ENCODE data around the gene MAML3.

Gene MAML3

DNA sequence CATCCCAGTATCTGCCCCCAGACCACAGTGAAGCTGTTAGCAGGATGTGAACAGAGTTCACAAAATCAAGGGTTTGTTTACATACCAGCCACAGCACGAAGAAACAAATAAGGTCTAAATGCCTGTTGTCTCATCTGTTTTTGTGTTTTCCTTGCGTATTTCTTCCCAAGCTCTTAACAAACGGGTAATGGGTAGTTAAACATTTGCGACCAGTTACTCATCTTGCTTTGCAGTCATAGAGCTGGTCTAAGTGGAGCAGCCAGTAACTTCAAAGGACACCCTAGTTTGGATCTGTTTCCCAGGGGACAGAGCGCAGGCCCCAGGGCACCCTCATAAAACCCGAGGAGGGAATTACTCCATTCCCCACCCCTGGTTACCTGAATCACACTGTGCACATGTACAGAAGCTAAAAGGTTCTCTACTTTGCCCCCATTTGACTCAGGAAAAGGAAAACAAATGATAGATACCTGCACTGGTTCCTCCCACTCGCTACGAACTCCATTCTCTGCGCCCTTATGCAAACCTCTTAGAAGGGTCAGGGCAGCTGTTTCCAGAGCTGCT is 68.8 kb downstream of the MAML3 start:
- H3K9me3 ChIP-seq (ENCODE audit: control insufficient read depth, insufficient read depth, low read length): no peaks in the 10 kb centered on the region
- no peak overlapping the region for H3K4me2 ChIP-seq (ENCODE audit: low read length)
- H3K27me3 ChIP-seq (ENCODE audit: control insufficient read depth, low read length): no peaks in the 10 kb centered on the region
- H3K27ac ChIP-seq (ENCODE audit: low read depth, low read length): no peak overlapping the region
- TF ChIP-seq CTCF (IDR thresholded peaks at IDR 0.05; ENCODE audit: low read depth, low read length, poor library complexity, severe bottlenecking): no peak
- no peak for TF ChIP-seq EZH2phosphoT487 (IDR thresholded peaks at IDR 0.05; ENCODE audit: borderline replicate concordance, low read length)
- H3K4me1 ChIP-seq (ENCODE audit: control insufficient read depth, low read length): peaks cover 12% of the 10 kb centered on the region; the same call in 1 of the 2 replicates
- H3K79me2 ChIP-seq (ENCODE audit: control insufficient read depth, low read length): peaks cover 11% of the 10 kb centered on the region; the same call in 1 of the 2 replicates
- H3F3A ChIP-seq (ENCODE audit: control insufficient read depth, insufficient read depth): no peaks in the 10 kb centered on the region
- no peaks in the 10 kb centered on the region for H3K36me3 ChIP-seq (ENCODE audit: control insufficient read depth, low read length)
- no peak overlapping the region for H3K4me3 ChIP-seq (ENCODE audit: low read length)
- no peaks in the 10 kb centered on the region for H4K20me1 ChIP-seq (ENCODE audit: control insufficient read depth, insufficient read depth, low read depth, low read length)
- no peaks in the 10 kb centered on the region; the same call in 1 of the 2 replicates for H3K9me2 ChIP-seq (replicated peaks; ENCODE audit: control insufficient read depth, low read length)

GRCh38 chr4:140084385-140084784 is 69.6 kb downstream of the MAML3 start:
- Histone ChIP-seq H3F3A (ENCODE audit: control insufficient read depth, insufficient read depth) (no peaks in the 10 kb centered on the region), H3K27ac (ENCODE audit: low read depth, low read length) (no peak overlapping the region), H3K4me2 (ENCODE audit: low read length) (no peak overlapping the region), H4K20me1 (ENCODE audit: control insufficient read depth, insufficient read depth, low read depth, low read length) (no peaks in the 10 kb centered on the region), H3K4me1 (ENCODE audit: control insufficient read depth, low read length) (peaks cover 12% of the 10 kb centered on the region; the same call in 1 of the 2 replicates), H3K9me2 (replicated peaks; ENCODE audit: control insufficient read depth, low read length) (no peaks in the 10 kb centered on the region; the same call in 1 of the 2 replicates), H3K27me3 (ENCODE audit: control insufficient read depth, low read length) (no peaks in the 10 kb centered on the region), H3K79me2 (ENCODE audit: control insufficient read depth, low read length) (peaks cover 9% of the 10 kb centered on the region; the same call in 1 of the 2 replicates), H3K4me3 (ENCODE audit: low read length) (no peak overlapping the region), H3K9me3 (ENCODE audit: control insufficient read depth, insufficient read depth, low read length) (no peaks in the 10 kb centered on the region), H3K36me3 (ENCODE audit: control insufficient read depth, low read length) (no peaks in the 10 kb centered on the region)
- no peak for TF ChIP-seq EZH2phosphoT487 (IDR thresholded peaks at IDR 0.05; ENCODE audit: borderline replicate concordance, low read length)
- no peak for TF ChIP-seq CTCF (IDR thresholded peaks at IDR 0.05; ENCODE audit: low read depth, low read length, poor library complexity, severe bottlenecking)

GRCh38 chr4:140082391-140082755 is 71.6 kb downstream of the MAML3 start:
- Histone ChIP-seq H4K20me1 (ENCODE audit: control insufficient read depth, insufficient read depth, low read depth, low read length) (no peaks in the 10 kb centered on the region), H3K79me2 (ENCODE audit: control insufficient read depth, low read length) (peaks cover 5% of the 10 kb centered on the region; the same call in 1 of the 2 replicates), H3K27me3 (ENCODE audit: control insufficient read depth, low read length) (no peaks in the 10 kb centered on the region), H3K4me1 (ENCODE audit: control insufficient read depth, low read length) (0 out of 2 replicates have a peak, but pooled peaks cover 4% of the 10 kb centered on the region), H3K36me3 (ENCODE audit: control insufficient read depth, low read length) (no peaks in the 10 kb centered on the region), H3K27ac (ENCODE audit: low read depth, low read length) (no peak overlapping the region), H3K9me3 (ENCODE audit: control insufficient read depth, insufficient read depth, low read length) (no peaks in the 10 kb centered on the region), H3K4me2 (ENCODE audit: low read length) (no peak overlapping the region), H3K4me3 (ENCODE audit: low read length) (no peak overlapping the region), H3K9me2 (replicated peaks; ENCODE audit: control insufficient read depth, low read length) (no peaks in the 10 kb centered on the region), H3F3A (ENCODE audit: control insufficient read depth, insufficient read depth) (no peaks in the 10 kb centered on the region)
- TF ChIP-seq EZH2phosphoT487 (IDR thresholded peaks at IDR 0.05; ENCODE audit: borderline replicate concordance, low read length): no peak
- no peak for TF ChIP-seq CTCF (IDR thresholded peaks at IDR 0.05; ENCODE audit: low read depth, low read length, poor library complexity, severe bottlenecking)

Data from DOHH2 (cell line).